H1 (cell line): Measurements from ENCODE around the gene GLYATL3. TPM values are rescaled to one million over a fixed set of nuclear protein-coding genes. Genes with fewer than 3 reads are reported as not detected.

Experiments
- BACH1 ChIP-seq: IDR thresholded peaks from 2 replicates; pipeline ENCODE4 v1.6.1; 2012; ENCODE audit warnings: low read length, improper control_type of control experiment
- CBX5 ChIP-seq: fragments of 300-800, 300-1000 bp; sonication (generic); IDR thresholded peaks from 2 replicates; pipeline ENCODE4 v1.7.1; 2016; ENCODE audit warnings: antibody characterized with exemption, low read length, low read depth
- CEBPB ChIP-seq: IDR thresholded peaks from 2 replicates; pipeline ENCODE4 v1.6.1; 2012; ENCODE audit warnings: low read depth, low read length
- KDM1A ChIP-seq: fragments of 200-600, 300-600 bp; sonication (generic); IDR thresholded peaks from 2 replicates; pipeline ENCODE4 v1.7.1; 2016; ENCODE audit warnings: mild to moderate bottlenecking, low read length, borderline replicate concordance
- NANOG ChIP-seq: IDR thresholded peaks from 2 replicates; pipeline ENCODE4 v1.6.1; 2011; ENCODE audit warnings: low read length, low read depth, mild to moderate bottlenecking, inconsistent platforms; ENCODE audit not compliant: insufficient read depth, poor library complexity, severe bottlenecking
- PHF8 ChIP-seq: fragments of 200-600 bp; sonication (generic); conservative IDR thresholded peaks from 2 replicates; pipeline ENCODE4 v1.7.1; 2012; ENCODE audit warnings: low read depth, mild to moderate bottlenecking, inconsistent platforms, low read length, moderate library complexity
- RAD21 ChIP-seq, 2 experiments: IDR thresholded peaks in 1 of 2; conservative IDR thresholded peaks in 1 of 2; 2 replicates each; pipeline ENCODE4 v1.6.1; 2011; ENCODE audit warnings: low read depth in 2 of 2, low read length in 2 of 2, improper control_type of control experiment in 1 of 2, inconsistent platforms in 1 of 2, mild to moderate bottlenecking in 1 of 2, moderate library complexity in 1 of 2
- RNF2 ChIP-seq: fragments of 200-900, 300-1000 bp; sonication (generic); IDR thresholded peaks from 2 replicates; pipeline ENCODE4 v1.7.1; 2016; ENCODE audit warnings: borderline replicate concordance, low read depth, mild to moderate bottlenecking, antibody characterized with exemption, low read length; ENCODE audit not compliant: poor library complexity, severe bottlenecking; ENCODE audit errors: missing control alignments
- SUZ12 ChIP-seq: fragments of 200-600 bp; sonication (generic); IDR thresholded peaks from 2 replicates; pipeline ENCODE4 v1.6.1; 2012; ENCODE audit warnings: mild to moderate bottlenecking, inconsistent platforms, low read length, moderate library complexity, mixed read lengths
- YY1 ChIP-seq: IDR thresholded peaks from 2 replicates; pipeline ENCODE4 v1.6.1; 2011; ENCODE audit warnings: low read depth, mild to moderate bottlenecking, low read length
- polyA plus RNA-seq, 7 experiments: library from polyadenylated mRNA; depleted of rRNA in 3 of 7; stranded (reverse) in 5 of 7; unstranded in 2 of 7; fragments of >200 nt in 5 of 7; fragments of 200-250 nt in 2 of 7; gene quantifications; 1 replicate in 5 of 7; 2 replicates in 1 of 7; 4 replicates in 1 of 7; pipeline versions ENCODE4 v1.2.1 to v1.2.3, GENCODE V29; 2011 to 2013; ENCODE audit warnings: missing spikeins in 2 of 7, mixed read lengths in 2 of 7
- total RNA-seq: library from RNA; stranded (reverse); fragmentation: NEBNext Ultra II Directional; extraction: Animal tissue kit (Norgen Biotek cat#: 25700); gene quantifications from 2 replicates; pipeline ENCODE4 v1.2.1, GENCODE V29; 2021
- TF ChIP-seq, protein P1 (sequence below): fragments of 300-600 bp; sonication (generic); IDR thresholded peaks from 2 replicates; pipeline ENCODE4 v1.7.1; 2012; ENCODE audit warnings: low read length, moderate library complexity, mild to moderate bottlenecking, inconsistent platforms; ENCODE audit not compliant: insufficient replicate concordance

GLYATL3 gene
- total and polyA plus RNA-seq, 2 of the 8 experiments (the other 6 are each of a cell fraction or from before 2014, with no cell fraction given) = not detected

DNA sequence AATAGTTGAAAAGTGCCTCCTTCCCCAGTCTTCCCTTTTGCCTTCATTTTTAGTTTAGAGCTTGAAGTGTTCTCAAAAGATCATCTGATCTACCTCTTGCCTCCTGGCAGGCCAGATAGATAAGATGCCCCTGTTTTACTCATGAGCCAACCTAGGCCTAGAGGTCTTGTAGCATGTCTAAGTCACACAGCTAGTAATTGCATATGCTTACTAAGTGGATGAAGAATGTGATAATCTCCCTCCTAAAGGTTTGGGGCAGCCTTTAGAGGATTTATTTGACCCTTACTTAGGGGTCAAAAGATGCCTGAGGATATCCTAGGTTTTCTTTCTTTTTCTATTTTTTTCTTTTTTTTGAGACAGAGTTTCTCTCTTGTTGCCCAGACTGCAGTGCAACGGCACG, 52.9 kb downstream of the GLYATL3 start (continued):
- TF ChIP-seq, protein P1, sequence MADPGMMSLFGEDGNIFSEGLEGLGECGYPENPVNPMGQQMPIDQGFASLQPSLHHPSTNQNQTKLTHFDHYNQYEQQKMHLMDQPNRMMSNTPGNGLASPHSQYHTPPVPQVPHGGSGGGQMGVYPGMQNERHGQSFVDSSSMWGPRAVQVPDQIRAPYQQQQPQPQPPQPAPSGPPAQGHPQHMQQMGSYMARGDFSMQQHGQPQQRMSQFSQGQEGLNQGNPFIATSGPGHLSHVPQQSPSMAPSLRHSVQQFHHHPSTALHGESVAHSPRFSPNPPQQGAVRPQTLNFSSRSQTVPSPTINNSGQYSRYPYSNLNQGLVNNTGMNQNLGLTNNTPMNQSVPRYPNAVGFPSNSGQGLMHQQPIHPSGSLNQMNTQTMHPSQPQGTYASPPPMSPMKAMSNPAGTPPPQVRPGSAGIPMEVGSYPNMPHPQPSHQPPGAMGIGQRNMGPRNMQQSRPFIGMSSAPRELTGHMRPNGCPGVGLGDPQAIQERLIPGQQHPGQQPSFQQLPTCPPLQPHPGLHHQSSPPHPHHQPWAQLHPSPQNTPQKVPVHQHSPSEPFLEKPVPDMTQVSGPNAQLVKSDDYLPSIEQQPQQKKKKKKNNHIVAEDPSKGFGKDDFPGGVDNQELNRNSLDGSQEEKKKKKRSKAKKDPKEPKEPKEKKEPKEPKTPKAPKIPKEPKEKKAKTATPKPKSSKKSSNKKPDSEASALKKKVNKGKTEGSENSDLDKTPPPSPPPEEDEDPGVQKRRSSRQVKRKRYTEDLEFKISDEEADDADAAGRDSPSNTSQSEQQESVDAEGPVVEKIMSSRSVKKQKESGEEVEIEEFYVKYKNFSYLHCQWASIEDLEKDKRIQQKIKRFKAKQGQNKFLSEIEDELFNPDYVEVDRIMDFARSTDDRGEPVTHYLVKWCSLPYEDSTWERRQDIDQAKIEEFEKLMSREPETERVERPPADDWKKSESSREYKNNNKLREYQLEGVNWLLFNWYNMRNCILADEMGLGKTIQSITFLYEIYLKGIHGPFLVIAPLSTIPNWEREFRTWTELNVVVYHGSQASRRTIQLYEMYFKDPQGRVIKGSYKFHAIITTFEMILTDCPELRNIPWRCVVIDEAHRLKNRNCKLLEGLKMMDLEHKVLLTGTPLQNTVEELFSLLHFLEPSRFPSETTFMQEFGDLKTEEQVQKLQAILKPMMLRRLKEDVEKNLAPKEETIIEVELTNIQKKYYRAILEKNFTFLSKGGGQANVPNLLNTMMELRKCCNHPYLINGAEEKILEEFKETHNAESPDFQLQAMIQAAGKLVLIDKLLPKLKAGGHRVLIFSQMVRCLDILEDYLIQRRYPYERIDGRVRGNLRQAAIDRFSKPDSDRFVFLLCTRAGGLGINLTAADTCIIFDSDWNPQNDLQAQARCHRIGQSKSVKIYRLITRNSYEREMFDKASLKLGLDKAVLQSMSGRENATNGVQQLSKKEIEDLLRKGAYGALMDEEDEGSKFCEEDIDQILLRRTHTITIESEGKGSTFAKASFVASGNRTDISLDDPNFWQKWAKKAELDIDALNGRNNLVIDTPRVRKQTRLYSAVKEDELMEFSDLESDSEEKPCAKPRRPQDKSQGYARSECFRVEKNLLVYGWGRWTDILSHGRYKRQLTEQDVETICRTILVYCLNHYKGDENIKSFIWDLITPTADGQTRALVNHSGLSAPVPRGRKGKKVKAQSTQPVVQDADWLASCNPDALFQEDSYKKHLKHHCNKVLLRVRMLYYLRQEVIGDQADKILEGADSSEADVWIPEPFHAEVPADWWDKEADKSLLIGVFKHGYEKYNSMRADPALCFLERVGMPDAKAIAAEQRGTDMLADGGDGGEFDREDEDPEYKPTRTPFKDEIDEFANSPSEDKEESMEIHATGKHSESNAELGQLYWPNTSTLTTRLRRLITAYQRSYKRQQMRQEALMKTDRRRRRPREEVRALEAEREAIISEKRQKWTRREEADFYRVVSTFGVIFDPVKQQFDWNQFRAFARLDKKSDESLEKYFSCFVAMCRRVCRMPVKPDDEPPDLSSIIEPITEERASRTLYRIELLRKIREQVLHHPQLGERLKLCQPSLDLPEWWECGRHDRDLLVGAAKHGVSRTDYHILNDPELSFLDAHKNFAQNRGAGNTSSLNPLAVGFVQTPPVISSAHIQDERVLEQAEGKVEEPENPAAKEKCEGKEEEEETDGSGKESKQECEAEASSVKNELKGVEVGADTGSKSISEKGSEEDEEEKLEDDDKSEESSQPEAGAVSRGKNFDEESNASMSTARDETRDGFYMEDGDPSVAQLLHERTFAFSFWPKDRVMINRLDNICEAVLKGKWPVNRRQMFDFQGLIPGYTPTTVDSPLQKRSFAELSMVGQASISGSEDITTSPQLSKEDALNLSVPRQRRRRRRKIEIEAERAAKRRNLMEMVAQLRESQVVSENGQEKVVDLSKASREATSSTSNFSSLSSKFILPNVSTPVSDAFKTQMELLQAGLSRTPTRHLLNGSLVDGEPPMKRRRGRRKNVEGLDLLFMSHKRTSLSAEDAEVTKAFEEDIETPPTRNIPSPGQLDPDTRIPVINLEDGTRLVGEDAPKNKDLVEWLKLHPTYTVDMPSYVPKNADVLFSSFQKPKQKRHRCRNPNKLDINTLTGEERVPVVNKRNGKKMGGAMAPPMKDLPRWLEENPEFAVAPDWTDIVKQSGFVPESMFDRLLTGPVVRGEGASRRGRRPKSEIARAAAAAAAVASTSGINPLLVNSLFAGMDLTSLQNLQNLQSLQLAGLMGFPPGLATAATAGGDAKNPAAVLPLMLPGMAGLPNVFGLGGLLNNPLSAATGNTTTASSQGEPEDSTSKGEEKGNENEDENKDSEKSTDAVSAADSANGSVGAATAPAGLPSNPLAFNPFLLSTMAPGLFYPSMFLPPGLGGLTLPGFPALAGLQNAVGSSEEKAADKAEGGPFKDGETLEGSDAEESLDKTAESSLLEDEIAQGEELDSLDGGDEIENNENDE = no peak
- no peak for TF ChIP-seq CEBPB
- TF ChIP-seq NANOG = no peak
- no peak for TF ChIP-seq RNF2
- TF ChIP-seq YY1 = no peak
- no peak for TF ChIP-seq KDM1A
- TF ChIP-seq RAD21 (IDR thresholded peaks at IDR 0.05 in 1 of 2, conservative IDR thresholded peaks at IDR 0.05 in 1 of 2; ENCODE audit: low read depth in 2 of 2, low read length in 2 of 2) = no peak
- TF ChIP-seq BACH1 = no peak
- no peak for TF ChIP-seq SUZ12
- TF ChIP-seq CBX5 = no peak
- TF ChIP-seq PHF8 = no peak
